Measurements from ENCODE around the gene GNPNAT1. TPM values are rescaled to one million over a fixed set of nuclear protein-coding genes. Genes with fewer than 3 reads are reported as not detected.

The GNPNAT1 gene
- total and polyA plus RNA-seq, 2 donors (not counting 1 experiment from before 2014, with no cell fraction given), result 20.3 to 44.5 TPM

- peak overlapping the region; percentile 95 for H3K27ac ChIP-seq (ENCODE audit: insufficient read depth, low read length)
- peaks cover 50% of the 10 kb centered on the region for H3K79me2 ChIP-seq (ENCODE audit: control insufficient read depth, insufficient read depth, low read length)
- DNase-seq (ENCODE audit: low read depth in 2 of 2), result no peak
- peak overlapping the region; percentile 63 to 81 (median 78) for H3K4me3 ChIP-seq (replicated peaks in 1 of 4; ENCODE audit: control extremely low read depth in 1 of 4, insufficient read depth in 1 of 4, low read depth in 3 of 4, low read length in 4 of 4)
- H2AFZ ChIP-seq (ENCODE audit: low read length), result no peak overlapping the region
- H3K4me1 ChIP-seq (ENCODE audit: control insufficient read depth, extremely low read depth, insufficient read depth, low read length), result peaks cover 7% of the 10 kb centered on the region
- H3K27me3 ChIP-seq (ENCODE audit: control insufficient read depth, insufficient read depth, low read length), result no peaks in the 10 kb centered on the region
- H3K36me3 ChIP-seq (ENCODE audit: control insufficient read depth, insufficient read depth, low read length), result no peaks in the 10 kb centered on the region
- peak overlapping the region; percentile 86 for H3K4me2 ChIP-seq (ENCODE audit: extremely low read depth, insufficient read depth, low read length)
- no peaks in the 10 kb centered on the region for H3K9me3 ChIP-seq (ENCODE audit: control insufficient read depth, insufficient read depth, low read depth, low read length)
- peak overlapping the region; percentile 82 for H3K9ac ChIP-seq (ENCODE audit: insufficient read depth, low read length)
- H4K20me1 ChIP-seq (ENCODE audit: control insufficient read depth, extremely low read depth, insufficient read depth, low read length), result no peaks in the 10 kb centered on the region
- no peak for TF ChIP-seq EZH2 (IDR thresholded peaks at IDR 0.05; ENCODE audit: low read length, missing control alignments)
- no peak for TF ChIP-seq CTCF (conservative IDR thresholded peaks at IDR 0.05 in 1 of 2, IDR thresholded peaks at IDR 0.05 in 1 of 2; ENCODE audit: low read depth in 1 of 2, low read length in 2 of 2)
Observed at GRCh38 chr14:52790011-52790755, 1.2 kb downstream of the GNPNAT1 start.

GRCh38 chr14:52789118-52789517, 2.3 kb downstream of the GNPNAT1 start:
- H3K4me1 ChIP-seq (ENCODE audit: control insufficient read depth, extremely low read depth, insufficient read depth, low read length), result peaks cover 7% of the 10 kb centered on the region
- no peaks in the 10 kb centered on the region for H4K20me1 ChIP-seq (ENCODE audit: control insufficient read depth, extremely low read depth, insufficient read depth, low read length)
- H2AFZ ChIP-seq (ENCODE audit: low read length), result no peak overlapping the region
- H3K27ac ChIP-seq (ENCODE audit: insufficient read depth, low read length), result no peak overlapping the region
- H3K9me3 ChIP-seq (ENCODE audit: control insufficient read depth, insufficient read depth, low read depth, low read length), result no peaks in the 10 kb centered on the region
- no peak for TF ChIP-seq EZH2 (IDR thresholded peaks at IDR 0.05; ENCODE audit: low read length, missing control alignments)
- TF ChIP-seq CTCF (conservative IDR thresholded peaks at IDR 0.05 in 1 of 2, IDR thresholded peaks at IDR 0.05 in 1 of 2; ENCODE audit: low read depth in 1 of 2, low read length in 2 of 2), result no peak
- H3K79me2 ChIP-seq (ENCODE audit: control insufficient read depth, insufficient read depth, low read length), result peaks cover 50% of the 10 kb centered on the region
- peak overlapping the region in 2 of 4 experiments; percentile 76 to 81 for H3K4me3 ChIP-seq (replicated peaks in 1 of 4; ENCODE audit: control extremely low read depth in 1 of 4, insufficient read depth in 1 of 4, low read depth in 3 of 4, low read length in 4 of 4)
- no peaks in the 10 kb centered on the region for H3K36me3 ChIP-seq (ENCODE audit: control insufficient read depth, insufficient read depth, low read length)
- no peak for DNase-seq (ENCODE audit: low read depth in 2 of 2)
- H3K4me2 ChIP-seq (ENCODE audit: extremely low read depth, insufficient read depth, low read length), result peak overlapping the region; percentile 0
- no peaks in the 10 kb centered on the region for H3K27me3 ChIP-seq (ENCODE audit: control insufficient read depth, insufficient read depth, low read length)
- no peak overlapping the region for H3K9ac ChIP-seq (ENCODE audit: insufficient read depth, low read length)

DNA sequence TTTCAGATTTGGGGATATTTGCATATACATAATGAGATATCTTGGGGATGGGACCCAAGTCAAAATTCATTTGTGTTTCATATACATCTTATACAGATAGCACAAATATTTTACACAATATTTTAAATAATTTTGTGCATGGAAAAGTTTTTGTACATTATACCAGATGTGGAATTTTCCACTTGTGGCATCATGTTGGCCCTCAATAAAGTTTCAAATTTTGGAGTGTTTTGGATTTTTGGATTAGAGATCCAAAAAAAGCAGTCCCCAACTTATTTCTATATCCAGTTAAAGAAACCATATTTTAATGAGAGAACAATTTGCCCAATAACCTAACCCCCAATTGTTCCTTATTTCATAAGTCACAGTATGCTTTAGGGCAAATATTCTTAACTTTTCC, 4.5 kb downstream of the GNPNAT1 start:
- no peak overlapping the region for H3K4me3 ChIP-seq (replicated peaks in 1 of 4; ENCODE audit: control extremely low read depth in 1 of 4, insufficient read depth in 1 of 4, low read depth in 3 of 4, low read length in 4 of 4)
- TF ChIP-seq CTCF (conservative IDR thresholded peaks at IDR 0.05 in 1 of 2, IDR thresholded peaks at IDR 0.05 in 1 of 2; ENCODE audit: low read depth in 1 of 2, low read length in 2 of 2) (no peak), EZH2 (IDR thresholded peaks at IDR 0.05; ENCODE audit: low read length, missing control alignments) (no peak)
- H3K79me2 ChIP-seq (ENCODE audit: control insufficient read depth, insufficient read depth, low read length), result peaks cover 50% of the 10 kb centered on the region
- no peaks in the 10 kb centered on the region for H3K36me3 ChIP-seq (ENCODE audit: control insufficient read depth, insufficient read depth, low read length)
- peaks cover under 1% of the 10 kb centered on the region for H3K4me1 ChIP-seq (ENCODE audit: control insufficient read depth, extremely low read depth, insufficient read depth, low read length)
- no peak overlapping the region for H3K4me2 ChIP-seq (ENCODE audit: extremely low read depth, insufficient read depth, low read length)
- no peak for DNase-seq (ENCODE audit: low read depth in 2 of 2)
- no peaks in the 10 kb centered on the region for H3K9me3 ChIP-seq (ENCODE audit: control insufficient read depth, insufficient read depth, low read depth, low read length)
- H4K20me1 ChIP-seq (ENCODE audit: control insufficient read depth, extremely low read depth, insufficient read depth, low read length), result no peaks in the 10 kb centered on the region
- no peaks in the 10 kb centered on the region for H3K27me3 ChIP-seq (ENCODE audit: control insufficient read depth, insufficient read depth, low read length)
- no peak overlapping the region for H2AFZ ChIP-seq (ENCODE audit: low read length)
- no peak overlapping the region for H3K27ac ChIP-seq (ENCODE audit: insufficient read depth, low read length)
- H3K9ac ChIP-seq (ENCODE audit: insufficient read depth, low read length), result no peak overlapping the region
